CD4-positive, CD25-positive, alpha-beta regulatory T cell (primary cell): Measurements from ENCODE around the gene PTCRA. TPM values are rescaled to one million over a fixed set of nuclear protein-coding genes. Genes with fewer than 3 reads are reported as not detected.
A peak's percentile ranks its signal among the peaks of the same experiment; 100 is the strongest.
"Not testable (repeated sequence)": the region's sequence is repeated elsewhere in the genome, so short reads cannot be mapped to it uniquely, and the experiment has no call there.

ENCODE experiments used
- ATAC-seq, 2 donors: fragments of 150-1000 bp; cut with Tn5 transposase; one replicate each; pipeline ENCODE4 v1.10.0; 2021; ENCODE audit warnings: low read depth in 2 of 2, moderate number of reproducible peaks in 2 of 2, moderate library complexity in 1 of 2
- DNase-seq, 3 donors: peaks; one replicate each; pipeline versions ENCODE4 v3.0.0 to v3.0.0-alpha.2; 2012 to 2022; ENCODE audit warnings: mixed read lengths in 1 of 3
- H3K27ac ChIP-seq: one replicate; pipeline ENCODE4 v1.7.0; 2013; ENCODE audit warnings: mild to moderate bottlenecking, low read length; ENCODE audit not compliant: insufficient read depth, poor library complexity, severe bottlenecking
- H3K27me3 ChIP-seq: one replicate; pipeline ENCODE4 v1.7.0; 2013; ENCODE audit warnings: low read length; ENCODE audit not compliant: control insufficient read depth, insufficient read depth
- H3K36me3 ChIP-seq: one replicate; pipeline ENCODE4 v1.7.0; 2013; ENCODE audit warnings: mild to moderate bottlenecking, low read length, moderate library complexity; ENCODE audit not compliant: control insufficient read depth, insufficient read depth
- H3K4me1 ChIP-seq: 2 replicates; pipeline ENCODE4 v1.7.0; 2013; ENCODE audit warnings: mild to moderate bottlenecking, low read length; ENCODE audit not compliant: insufficient read depth, control insufficient read depth, poor library complexity, severe bottlenecking
- H3K4me3 ChIP-seq: one replicate; pipeline ENCODE4 v1.7.0; 2013; ENCODE audit warnings: low read depth, mild to moderate bottlenecking, low read length, moderate library complexity
- H3K9me3 ChIP-seq, 2 experiments: 1 replicate in 1 of 2; 2 replicates in 1 of 2; pipeline ENCODE4 v1.7.0; 2013; ENCODE audit warnings: low read length in 2 of 2, mild to moderate bottlenecking in 1 of 2, moderate library complexity in 1 of 2; ENCODE audit not compliant: control insufficient read depth in 2 of 2
- H3K27ac Mint-ChIP-seq, 3 donors: one replicate each; pipeline ENCODE4 v1.8.0; 2020 to 2022; ENCODE audit warnings: mild to moderate bottlenecking in 3 of 3, mixed read lengths in 3 of 3, moderate library complexity in 2 of 3
- H3K27me3 Mint-ChIP-seq: one replicate; pipeline ENCODE4 v1.8.0; 2022; ENCODE audit warnings: mild to moderate bottlenecking, mixed read lengths
- H3K36me3 Mint-ChIP-seq: one replicate; pipeline ENCODE4 v1.8.0; 2020; ENCODE audit warnings: mixed read lengths
- H3K4me1 Mint-ChIP-seq, 4 donors: one replicate each; pipeline ENCODE4 v1.8.0; 2020 to 2022; ENCODE audit warnings: mixed read lengths in 4 of 4, mild to moderate bottlenecking in 1 of 4
- H3K4me3 Mint-ChIP-seq, 4 donors: one replicate each; pipeline ENCODE4 v1.8.0; 2020 to 2022; ENCODE audit warnings: mild to moderate bottlenecking in 4 of 4, mixed read lengths in 4 of 4, moderate library complexity in 3 of 4
- H3K9me3 Mint-ChIP-seq, 7 donors: one replicate each; pipeline ENCODE4 v1.8.0; 2020 to 2022; ENCODE audit warnings: mixed read lengths in 7 of 7, mild to moderate bottlenecking in 3 of 7, moderate library complexity in 2 of 7
- polyA plus RNA-seq, 4 donors: library from polyadenylated mRNA; unstranded; fragments of 300-500 nt; fragmentation: Illumina TruSeq; gene quantifications; one replicate each; pipeline ENCODE4 v1.2.3, GENCODE V29; 2021
- total RNA-seq: library from RNA; stranded (reverse); gene quantifications from one replicate; pipeline ENCODE4 v1.2.3, GENCODE V29; 2022

PTCRA gene
- total and polyA plus RNA-seq, 5 donors from 2014 or later = 1.1 TPM; not detected in 4

GRCh38 chr6:42880871-42881270 is 35.0 kb upstream of the PTCRA start:
- Histone ChIP-seq H3K4me1 (peaks cover 23% of the 10 kb centered on the region), H3K27ac (peak overlapping the region; percentile 93), H3K4me3 (peak overlapping the region; percentile 98), H3K36me3 (peaks cover 39% of the 10 kb centered on the region)
- not testable (repeated sequence) for H3K27me3 Mint-ChIP-seq, H3K9me3 Mint-ChIP-seq, H3K9me3 ChIP-seq, DNase-seq, ATAC-seq, H3K27me3 ChIP-seq
- H3K4me1 Mint-ChIP-seq = peaks cover 0 to 39% (median 15%) of the 10 kb centered on the region in 4 donors
- H3K36me3 Mint-ChIP-seq = peaks cover 27% of the 10 kb centered on the region
- peak overlapping the region; percentile 99 to 100 (median 99) for H3K27ac Mint-ChIP-seq
- peak overlapping the region; percentile 93 to 99 (median 97) for H3K4me3 Mint-ChIP-seq

DNA sequence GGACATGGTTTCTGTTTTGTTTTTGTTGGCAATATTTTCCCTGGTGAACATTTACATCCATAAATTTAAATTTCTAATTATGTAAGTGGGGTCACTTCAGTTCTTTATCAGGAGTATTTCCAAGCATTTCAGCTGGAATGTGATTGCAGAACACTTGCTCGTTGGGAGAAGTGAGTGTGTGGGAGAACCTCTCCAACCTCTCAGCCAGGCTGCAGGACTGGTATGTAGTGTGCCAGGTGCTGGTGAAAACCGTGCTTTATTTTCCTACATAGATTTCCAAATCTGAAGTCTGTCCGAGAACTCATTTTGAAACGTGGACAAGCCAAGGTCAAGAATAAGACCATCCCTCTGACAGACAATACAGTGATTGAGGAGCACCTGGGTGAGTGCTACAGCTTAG is 30.2 kb upstream of the PTCRA start:
- Histone ChIP-seq H3K4me3 (no peak overlapping the region), H3K27me3 (no peaks in the 10 kb centered on the region), H3K9me3 (no peaks in the 10 kb centered on the region), H3K27ac (no peak overlapping the region), H3K4me1 (peaks cover 23% of the 10 kb centered on the region), H3K36me3 (peaks cover 46% of the 10 kb centered on the region)
- H3K4me1 Mint-ChIP-seq = peaks cover 0 to 44% (median 15%) of the 10 kb centered on the region in 4 donors
- ATAC-seq (no peak), DNase-seq (no peak)
- peaks cover 28% of the 10 kb centered on the region for H3K36me3 Mint-ChIP-seq
- H3K9me3 Mint-ChIP-seq = no peaks in the 10 kb centered on the region
- no peak overlapping the region for H3K27ac Mint-ChIP-seq
- H3K27me3 Mint-ChIP-seq = no peaks in the 10 kb centered on the region
- peak overlapping the region in 1 of 4 donors; percentile 8 for H3K4me3 Mint-ChIP-seq

- Mint-ChIP-seq H3K36me3 (peaks cover 23% of the 10 kb centered on the region), H3K4me1 (peaks cover 0 to 47% (median 17%) of the 10 kb centered on the region in 4 donors), H3K4me3 (peak overlapping the region in 2 of 4 donors; percentile 32 to 92)
- not testable (repeated sequence) for H3K4me3 ChIP-seq, DNase-seq, H3K27ac ChIP-seq, ATAC-seq, H3K27ac Mint-ChIP-seq, H3K9me3 ChIP-seq, H3K27me3 Mint-ChIP-seq, H3K27me3 ChIP-seq, H3K9me3 Mint-ChIP-seq
- Histone ChIP-seq H3K36me3 (peaks cover 32% of the 10 kb centered on the region), H3K4me1 (peaks cover 17% of the 10 kb centered on the region)
These were observed 27.7 kb upstream of the PTCRA start for GRCh38 chr6:42888201-42888600.

DNA sequence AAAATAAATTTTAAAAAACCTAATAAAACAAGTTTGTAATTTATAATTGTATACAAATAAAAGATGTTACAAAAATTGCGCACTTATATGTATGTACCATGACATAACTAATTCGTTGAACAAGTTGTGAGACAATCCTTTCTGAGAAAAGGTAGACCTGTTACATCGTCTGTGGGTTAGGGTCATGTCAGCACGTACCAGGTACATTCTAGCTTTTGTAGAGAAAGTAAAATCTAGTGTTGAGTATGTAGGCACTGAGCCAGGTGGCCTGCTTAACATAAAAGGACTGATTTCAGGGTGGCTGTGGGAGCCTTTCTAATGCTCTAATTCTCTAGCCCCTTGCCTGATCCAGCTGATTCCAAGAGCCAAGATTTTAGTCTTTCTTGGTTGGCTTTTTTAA is 26.0 kb upstream of the PTCRA start:
- Mint-ChIP-seq H3K27ac (peak overlapping the region; percentile 93 to 98 (median 96)), H3K4me1 (peaks cover 0 to 33% (median 10%) of the 10 kb centered on the region in 4 donors), H3K4me3 (peak overlapping the region; percentile 92 to 98 (median 96)), H3K27me3 (no peaks in the 10 kb centered on the region), H3K36me3 (peaks cover 8% of the 10 kb centered on the region), H3K9me3 (no peaks in the 10 kb centered on the region)
- ATAC-seq (peak in 1 of 2 donors; percentile 7), DNase-seq (peak in 1 of 3 donors; percentile 34)
- Histone ChIP-seq H3K27ac (peak overlapping the region; percentile 84), H3K9me3 (no peaks in the 10 kb centered on the region), H3K4me1 (peaks cover 17% of the 10 kb centered on the region), H3K36me3 (peaks cover 16% of the 10 kb centered on the region), H3K4me3 (peak overlapping the region; percentile 84), H3K27me3 (no peaks in the 10 kb centered on the region)

GRCh38 chr6:42890311-42891198 is 25.3 kb upstream of the PTCRA start:
- peaks cover 17% of the 10 kb centered on the region for H3K4me1 ChIP-seq
- H3K9me3 Mint-ChIP-seq = no peaks in the 10 kb centered on the region
- H3K36me3 ChIP-seq = peaks cover 10% of the 10 kb centered on the region
- peaks cover 7% of the 10 kb centered on the region for H3K36me3 Mint-ChIP-seq
- peak overlapping the region; percentile 84 for H3K27ac ChIP-seq
- peak; percentile 82 to 97 (median 90) for DNase-seq
- H3K4me3 Mint-ChIP-seq = peak overlapping the region; percentile 92 to 98 (median 96)
- no peaks in the 10 kb centered on the region for H3K27me3 ChIP-seq
- H3K4me1 Mint-ChIP-seq = peaks cover 0 to 32% (median 10%) of the 10 kb centered on the region in 4 donors
- H3K4me3 ChIP-seq = peak overlapping the region; percentile 84
- peak overlapping the region; percentile 93 to 98 (median 96) for H3K27ac Mint-ChIP-seq
- H3K9me3 ChIP-seq = no peaks in the 10 kb centered on the region
- peak; percentile 95 to 96 for ATAC-seq
- H3K27me3 Mint-ChIP-seq = no peaks in the 10 kb centered on the region

GRCh38 chr6:42891199-42891722 is 24.6 kb upstream of the PTCRA start:
- Histone ChIP-seq H3K9me3 (no peaks in the 10 kb centered on the region), H3K27ac (peak overlapping the region; percentile 84), H3K4me1 (peaks cover 17% of the 10 kb centered on the region), H3K4me3 (peak overlapping the region; percentile 84), H3K27me3 (no peaks in the 10 kb centered on the region), H3K36me3 (peaks cover 4% of the 10 kb centered on the region)
- Mint-ChIP-seq H3K27ac (peak overlapping the region; percentile 93 to 98 (median 96)), H3K36me3 (peaks cover 1% of the 10 kb centered on the region), H3K9me3 (no peaks in the 10 kb centered on the region), H3K4me1 (peaks cover 0 to 32% (median 7%) of the 10 kb centered on the region in 4 donors), H3K4me3 (peak overlapping the region; percentile 92 to 98 (median 96)), H3K27me3 (no peaks in the 10 kb centered on the region)
- no peak for DNase-seq
- ATAC-seq = no peak

- H3K4me3 ChIP-seq, H3K36me3 Mint-ChIP-seq, H3K9me3 ChIP-seq, H3K36me3 ChIP-seq, H3K27me3 Mint-ChIP-seq, ATAC-seq, H3K9me3 Mint-ChIP-seq, H3K27ac ChIP-seq, H3K27ac Mint-ChIP-seq, H3K27me3 ChIP-seq, DNase-seq: not testable (repeated sequence)
- peaks cover 17% of the 10 kb centered on the region for H3K4me1 ChIP-seq
- H3K4me1 Mint-ChIP-seq = peaks cover 5 to 25% (median 11%) of the 10 kb centered on the region in 4 donors
- peak overlapping the region in 1 of 4 donors; percentile 0 for H3K4me3 Mint-ChIP-seq
These were observed 21.6 kb upstream of the PTCRA start for GRCh38 chr6:42894041-42894828.
